GM12864 (cell line): Measurements from ENCODE around the gene OPTN.

Experiments
- DNase-seq: peaks from one replicate; pipeline ENCODE4 v3.0.0-alpha.2; 2011; ENCODE audit warnings: low read depth
- H3K4me3 ChIP-seq: 2 replicates; pipeline ENCODE4 v1.5.1; 2011; ENCODE audit warnings: mild to moderate bottlenecking, low read depth, low read length, control low read depth
- CTCF ChIP-seq: IDR thresholded peaks from 2 replicates; pipeline ENCODE4 v1.5.1; 2011; ENCODE audit warnings: low read depth, mild to moderate bottlenecking, moderate library complexity, low read length, control low read depth, inconsistent platforms; ENCODE audit errors: missing control alignments

OPTN gene

GRCh38 chr10:13161857-13162271, 61.9 kb downstream of the OPTN start:
- DNase-seq = no peak
- TF ChIP-seq CTCF = no peak
- peak overlapping the region; percentile 80 for H3K4me3 ChIP-seq

DNA sequence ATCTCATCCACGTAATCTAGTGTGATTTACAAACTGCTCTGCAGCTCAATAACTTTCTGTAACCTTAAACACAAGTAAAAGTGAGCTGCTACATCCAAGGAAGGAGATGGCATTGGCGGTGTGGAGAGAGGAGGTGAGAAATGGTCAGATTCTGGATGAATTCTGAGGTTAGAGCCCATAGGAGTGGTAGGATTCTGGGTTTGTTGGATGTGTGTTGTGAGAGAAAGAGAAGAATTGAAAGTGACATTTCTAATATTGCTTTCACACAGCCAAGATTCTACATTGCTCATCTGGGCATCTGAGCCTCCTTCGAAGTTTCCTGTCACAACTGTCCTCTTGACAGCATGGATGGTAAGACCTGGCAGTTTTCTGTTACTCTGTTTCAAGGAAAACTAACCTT, 63.9 kb downstream of the OPTN start:
- DNase-seq = no peak
- TF ChIP-seq CTCF = no peak
- no peak overlapping the region for H3K4me3 ChIP-seq

- TF ChIP-seq CTCF = no peak
- no peak for DNase-seq
- H3K4me3 ChIP-seq = no peak overlapping the region
Measured at GRCh38 chr10:13165177-13165576, 65.2 kb downstream of the OPTN start.

- DNase-seq = no peak
- TF ChIP-seq CTCF = no peak
- H3K4me3 ChIP-seq = no peak overlapping the region
Measured at GRCh38 chr10:13167568-13167967, 67.6 kb downstream of the OPTN start.

- TF ChIP-seq CTCF = no peak
- DNase-seq = no peak
- H3K4me3 ChIP-seq = no peak overlapping the region
Measured at GRCh38 chr10:13168781-13169180, 68.8 kb downstream of the OPTN start.

DNA sequence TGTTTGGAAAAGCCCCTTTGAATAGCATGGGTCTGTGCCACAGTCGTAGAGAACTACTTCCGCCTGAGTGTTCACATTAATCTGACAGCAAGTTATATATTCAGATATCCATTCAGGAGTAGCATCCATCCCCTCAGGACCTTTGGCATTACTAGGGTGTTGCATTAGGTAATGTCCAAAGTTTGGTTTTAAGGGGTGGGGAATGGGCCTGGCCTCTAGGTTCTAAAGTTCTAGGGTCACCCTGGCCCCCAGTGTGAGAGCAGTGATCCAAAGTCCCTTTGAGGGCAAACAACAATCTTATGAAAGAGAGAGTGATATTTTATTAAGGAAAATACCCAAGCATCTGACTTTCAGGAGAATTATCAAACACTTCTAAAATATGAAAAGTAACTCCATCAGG, 73.7 kb downstream of the OPTN start:
- no peak for DNase-seq
- TF ChIP-seq CTCF = no peak
- H3K4me3 ChIP-seq = no peak overlapping the region

DNA sequence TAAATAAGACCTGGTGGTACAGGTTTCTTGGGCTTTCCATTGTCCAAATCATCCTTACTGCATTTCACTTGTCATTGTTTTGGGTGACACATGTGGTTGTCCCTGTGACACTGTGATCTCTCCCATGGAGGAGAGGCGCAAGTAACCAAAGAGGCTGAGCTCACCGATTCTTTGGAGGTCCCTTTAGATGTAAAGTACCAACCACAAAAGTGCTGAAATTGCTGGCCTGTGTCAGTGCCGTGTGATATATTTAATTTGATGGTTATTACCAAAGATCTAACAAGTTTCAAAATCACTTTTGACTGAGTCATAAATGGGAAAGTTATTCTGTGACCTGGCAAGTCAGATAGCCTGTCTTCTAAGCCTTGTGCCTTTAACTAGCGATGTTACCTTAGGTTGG, 80.8 kb downstream of the OPTN start:
- H3K4me3 ChIP-seq = no peak overlapping the region
- DNase-seq = no peak

More for the DNA sequence above, 80.8 kb downstream of the OPTN start:
- TF ChIP-seq CTCF = no peak
